ENCODE data around the gene IMP3. TPM values are rescaled to one million over a fixed set of nuclear protein-coding genes. Genes with fewer than 3 reads are reported as not detected.
"Not testable (repeated sequence)": the region's sequence is repeated elsewhere in the genome, so short reads cannot be mapped to it uniquely, and the experiment has no call there.

Gene IMP3
- total RNA-seq, 1 experiment from 2014 or later = 186 TPM

DNA sequence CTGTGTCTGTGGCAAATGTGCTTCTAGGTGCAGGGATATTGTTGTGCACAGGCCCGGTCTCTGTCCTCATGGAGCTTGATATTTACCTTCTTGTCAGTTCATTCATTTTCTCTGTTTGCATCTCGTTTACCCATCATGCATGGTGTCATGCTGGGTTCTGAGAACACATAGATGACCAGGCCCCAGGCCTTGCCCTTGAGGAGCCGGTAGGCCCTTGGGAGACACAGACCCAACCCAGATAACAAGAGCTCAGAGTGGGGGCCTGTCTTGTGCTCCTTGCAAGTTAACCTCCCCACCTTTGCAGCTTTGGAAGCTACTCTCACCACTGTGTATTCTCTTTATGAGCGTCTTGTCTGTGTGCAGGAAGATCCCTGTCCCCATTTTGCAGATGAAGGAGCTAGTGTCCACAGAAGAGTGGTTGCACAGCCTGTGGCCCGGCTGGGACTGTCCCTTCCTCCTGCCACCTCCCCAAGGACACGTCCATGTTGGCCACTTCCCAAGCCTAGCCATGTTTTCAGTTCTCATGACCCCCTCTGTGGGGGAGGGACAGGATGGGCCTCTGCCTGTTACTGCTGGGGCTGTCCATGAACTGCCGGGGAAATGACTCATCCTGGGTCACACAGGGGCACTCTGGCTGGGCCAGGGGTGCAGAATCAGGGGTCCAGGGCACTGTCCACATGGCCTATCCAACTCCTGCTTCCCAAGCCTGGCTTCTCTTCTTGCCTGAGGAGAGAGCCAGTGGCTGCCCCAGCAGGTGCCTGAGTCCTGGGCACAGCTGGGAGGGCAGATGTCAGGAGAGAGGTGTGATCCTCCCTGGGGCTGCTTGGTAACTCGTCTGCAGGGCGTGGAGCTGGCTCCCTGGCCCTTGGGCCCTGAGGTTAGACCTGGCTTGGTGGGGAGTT, 11.1 kb upstream of the IMP3 start:
- peak; percentile 28 for DNase-seq (ENCODE audit: low spot score)

DNA sequence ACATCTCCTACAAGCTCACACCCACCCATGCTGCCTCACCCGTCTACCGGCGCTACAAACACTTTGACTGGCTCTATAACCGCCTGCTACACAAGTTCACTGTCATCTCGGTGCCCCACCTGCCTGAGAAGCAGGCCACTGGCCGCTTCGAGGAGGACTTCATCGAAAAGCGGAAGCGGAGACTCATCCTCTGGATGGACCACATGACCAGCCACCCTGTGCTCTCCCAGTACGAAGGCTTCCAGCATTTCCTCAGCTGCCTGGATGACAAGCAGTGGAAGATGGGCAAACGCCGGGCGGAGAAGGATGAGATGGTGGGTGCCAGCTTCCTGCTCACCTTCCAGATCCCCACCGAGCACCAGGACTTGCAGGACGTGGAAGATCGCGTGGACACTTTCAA, 9.8 kb upstream of the IMP3 start:
- DNase-seq (ENCODE audit: low spot score) = no peak

DNA sequence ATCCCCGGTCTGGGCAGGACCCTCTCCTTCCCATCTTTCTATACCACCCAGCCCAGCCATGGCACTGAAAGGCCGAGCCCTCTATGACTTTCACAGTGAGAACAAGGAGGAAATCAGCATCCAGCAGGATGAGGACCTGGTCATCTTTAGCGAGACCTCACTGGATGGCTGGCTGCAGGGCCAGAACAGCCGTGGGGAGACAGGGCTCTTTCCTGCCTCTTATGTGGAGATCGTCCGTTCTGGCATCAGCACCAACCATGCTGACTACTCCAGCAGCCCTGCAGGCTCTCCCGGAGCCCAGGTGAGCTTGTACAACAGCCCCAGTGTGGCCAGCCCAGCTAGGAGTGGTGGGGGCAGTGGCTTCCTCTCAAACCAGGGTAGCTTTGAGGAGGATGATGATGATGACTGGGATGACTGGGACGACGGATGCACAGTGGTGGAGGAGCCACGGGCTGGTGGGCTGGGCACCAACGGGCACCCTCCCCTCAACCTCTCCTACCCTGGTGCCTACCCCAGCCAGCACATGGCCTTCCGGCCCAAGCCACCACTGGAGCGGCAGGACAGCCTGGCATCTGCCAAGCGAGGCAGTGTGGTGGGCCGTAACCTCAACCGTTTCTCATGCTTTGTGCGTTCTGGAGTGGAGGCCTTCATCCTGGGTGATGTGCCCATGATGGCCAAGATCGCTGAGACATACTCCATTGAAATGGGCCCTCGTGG, 9.2 kb upstream of the IMP3 start:
- no peak for DNase-seq (ENCODE audit: low spot score)

DNA sequence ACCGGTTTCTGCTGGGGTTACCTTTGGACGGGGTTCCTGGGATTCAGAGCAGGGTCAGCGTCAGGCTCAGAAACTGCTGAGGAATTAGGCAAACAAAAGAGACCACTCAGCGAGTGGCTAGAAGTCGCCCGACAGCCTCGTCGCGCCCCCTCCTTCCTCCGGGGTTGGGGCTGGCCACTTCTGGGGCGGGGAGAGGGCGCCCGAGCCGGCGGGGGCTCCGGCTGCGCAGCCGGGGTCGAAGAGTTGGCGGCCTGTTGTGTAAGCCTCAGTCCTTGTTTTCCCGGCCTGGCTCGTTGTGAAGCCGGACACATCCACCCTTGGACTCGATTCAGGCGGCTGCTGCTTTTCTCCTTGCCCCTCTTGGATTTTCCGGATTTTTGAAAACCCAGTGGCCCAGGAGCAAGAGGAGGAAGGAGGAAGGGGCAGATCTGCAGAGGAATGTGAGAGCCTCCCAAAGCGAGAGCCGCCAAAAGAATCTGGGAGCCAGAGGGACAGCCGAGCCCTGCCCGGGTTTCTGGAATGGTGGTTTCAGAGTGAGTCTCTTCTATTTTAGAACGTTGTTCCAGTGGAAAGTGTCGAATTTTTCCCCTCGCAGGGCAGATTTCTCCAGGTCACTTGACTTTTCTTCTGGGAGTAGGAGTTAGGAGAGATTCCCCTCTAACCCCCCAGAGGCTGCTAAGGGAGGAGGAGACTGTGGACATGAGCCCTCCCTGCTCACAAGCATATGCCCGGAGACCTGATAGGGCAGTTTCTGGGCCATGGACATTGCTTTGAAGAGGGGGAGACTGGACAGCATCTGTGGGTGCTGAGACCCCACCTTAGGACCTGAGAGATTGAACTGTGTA, 8.4 kb upstream of the IMP3 start:
- peak; percentile 39 for DNase-seq (ENCODE audit: low spot score)

DNA sequence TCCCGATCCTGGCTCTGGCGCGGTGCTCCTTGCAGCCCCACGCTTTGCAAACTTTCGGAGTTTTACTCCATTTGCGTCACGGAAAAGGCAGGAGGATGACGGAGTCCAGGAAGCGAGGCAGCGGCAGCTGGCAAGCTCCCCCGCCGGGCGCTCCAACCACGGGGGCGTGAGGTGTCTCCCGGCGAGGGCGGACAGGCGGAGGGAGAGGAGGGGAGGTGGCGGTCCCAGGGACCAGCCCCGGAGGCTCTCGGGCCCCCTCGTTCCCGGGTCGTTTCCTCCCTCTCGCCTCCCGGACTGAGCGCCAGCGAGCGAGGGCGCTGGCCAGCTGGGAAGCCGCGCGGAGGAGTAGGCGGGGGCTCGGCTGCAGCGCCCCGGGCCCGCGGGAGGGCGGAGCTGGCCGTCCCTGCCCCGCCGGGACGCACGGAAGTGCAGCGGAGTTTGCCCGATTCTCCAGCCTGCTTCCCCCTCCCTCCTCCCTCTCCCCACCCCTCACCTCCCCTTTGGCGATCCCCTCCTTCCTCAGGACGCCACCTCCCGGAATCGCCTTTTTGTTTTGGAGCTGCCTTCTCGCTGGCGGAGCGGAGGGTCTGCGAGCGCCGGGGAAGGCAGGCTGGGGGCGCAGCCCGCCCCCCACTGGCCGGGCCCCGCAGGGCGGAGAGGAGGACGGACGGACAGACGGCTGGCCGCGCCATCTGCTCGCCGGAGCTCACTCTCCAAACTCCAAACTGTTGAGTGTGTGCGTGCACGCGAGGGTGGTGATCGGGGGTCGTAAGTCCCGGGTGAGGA, 7.5 kb upstream of the IMP3 start, which contains the start of gene SNX33:
SNX33 (plus strand) TSS at position 543 of the 786 bp plus-strand sequence. CDS start 1,191 bp downstream, outside the sequence.
- DNase-seq (ENCODE audit: low spot score) = peak; percentile 84

DNA sequence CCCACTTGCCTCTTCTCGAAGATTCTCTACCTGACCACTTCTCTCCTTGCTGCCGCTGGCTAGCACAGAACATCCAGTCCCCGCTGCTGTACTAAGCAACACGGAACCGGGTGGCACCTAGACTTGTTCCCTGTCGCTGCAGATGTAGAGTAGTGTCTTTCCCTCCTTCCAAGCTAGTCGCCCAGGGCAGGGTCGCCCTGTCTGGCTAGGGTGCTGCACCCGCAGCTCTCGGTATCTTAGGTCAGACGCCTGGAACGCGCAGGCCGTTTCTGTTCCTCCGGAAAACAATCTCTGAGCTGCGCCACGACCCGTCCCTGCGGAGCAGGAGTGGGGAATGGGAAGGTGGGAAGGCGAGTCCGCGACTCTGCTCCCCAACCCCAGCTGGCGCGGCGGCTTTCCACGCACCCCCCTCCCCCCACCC, 6.9 kb upstream of the IMP3 start:
- DNase-seq (ENCODE audit: low spot score) = peak; percentile 64

DNA sequence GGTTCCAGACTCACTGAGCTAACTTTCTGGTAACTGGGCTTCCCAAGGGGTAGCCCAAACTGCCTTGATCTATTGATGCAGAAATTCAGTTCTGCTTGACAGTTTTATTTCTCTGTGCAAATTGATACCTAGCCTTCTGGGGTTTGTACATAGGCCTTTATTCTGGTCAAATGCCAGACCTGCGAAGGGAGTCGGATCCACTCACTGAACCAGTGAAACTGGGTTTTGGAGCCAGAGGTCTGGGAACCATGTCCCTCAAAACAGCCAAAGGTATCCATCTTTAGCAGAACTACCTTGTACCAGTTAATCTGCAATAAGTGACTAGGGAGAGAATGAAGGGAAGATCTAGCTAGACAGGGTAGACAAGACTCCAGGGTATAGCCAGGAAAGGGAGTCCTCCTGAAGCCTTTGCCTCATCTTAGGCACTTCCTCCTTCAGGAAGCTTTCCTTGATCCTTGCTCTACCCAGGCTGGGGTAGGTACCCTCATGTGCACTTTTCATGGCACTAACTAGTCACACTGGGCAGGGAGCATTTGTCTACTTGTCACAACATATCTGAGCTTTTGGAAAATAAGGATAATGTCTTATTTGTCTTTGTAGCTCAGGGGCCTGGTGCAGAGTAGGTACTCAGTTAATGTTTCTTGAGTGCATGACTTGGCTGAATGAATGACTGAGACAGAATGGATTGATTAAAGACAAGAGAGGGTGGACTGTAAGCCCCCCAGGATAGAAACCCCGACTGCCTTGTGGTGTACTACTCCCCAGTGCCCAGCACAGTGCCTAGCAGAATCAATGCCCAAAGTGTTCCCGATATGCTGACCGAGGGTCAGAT, 6.3 kb upstream of the IMP3 start:
- no peak for DNase-seq (ENCODE audit: low spot score)

DNA sequence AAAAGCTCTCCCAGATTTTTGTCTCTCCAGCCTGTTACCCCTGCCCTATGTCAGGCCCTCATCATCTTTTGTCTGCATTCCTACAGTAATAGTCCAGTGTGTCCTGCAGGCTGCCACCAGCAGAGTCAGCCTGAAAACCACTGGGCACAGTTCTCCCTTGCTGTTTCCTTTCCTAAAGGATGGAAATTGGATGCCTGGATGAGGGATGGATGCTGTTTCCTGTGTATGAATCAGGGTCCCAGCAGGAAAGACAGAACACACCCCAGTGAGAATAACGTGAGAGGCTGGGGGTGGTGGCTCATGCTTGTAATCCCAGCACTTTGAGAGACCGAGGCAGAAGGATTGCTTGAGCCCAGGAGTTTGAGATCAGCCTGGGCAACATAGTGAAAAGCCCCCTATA, 4.4 kb upstream of the IMP3 start:
- DNase-seq (ENCODE audit: low spot score) = no peak

DNA sequence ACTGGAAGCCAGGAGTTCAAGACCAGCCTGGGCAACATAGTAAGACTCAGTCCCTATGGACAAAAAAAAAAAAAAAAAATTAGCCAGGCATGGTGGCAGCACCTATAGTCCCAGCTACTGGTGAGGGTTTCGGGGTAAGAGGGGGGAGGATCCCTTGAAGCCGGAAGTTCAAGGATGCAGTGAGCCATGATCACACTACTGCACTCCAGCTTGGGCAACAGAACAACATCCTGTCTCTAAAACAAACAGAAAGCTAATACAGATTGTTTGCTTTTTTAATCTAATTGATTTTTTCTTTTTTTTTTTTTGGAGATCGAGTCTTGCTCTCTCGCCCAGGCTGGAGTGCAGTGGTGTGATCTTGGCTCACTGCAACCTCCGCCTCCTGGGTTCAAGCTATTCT, 1.6 kb upstream of the IMP3 start:
- DNase-seq (ENCODE audit: low spot score) = no peak

DNA sequence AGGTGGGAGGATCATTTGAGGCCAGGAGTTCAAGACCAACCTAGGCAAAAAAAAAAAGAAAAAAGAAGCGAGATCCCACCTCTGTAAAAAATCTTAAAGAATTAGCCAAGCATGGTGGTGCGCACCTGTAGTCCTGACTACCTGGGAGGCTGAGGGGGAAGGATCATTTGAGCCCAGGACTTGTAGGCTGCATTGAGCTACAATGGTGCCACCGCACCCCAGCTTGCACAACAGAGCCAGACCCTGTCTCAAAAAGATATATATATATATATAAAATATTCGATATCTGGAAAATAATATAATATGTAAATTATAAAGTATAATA, 1.1 kb upstream of the IMP3 start:
- DNase-seq (ENCODE audit: low spot score) = no peak

DNA sequence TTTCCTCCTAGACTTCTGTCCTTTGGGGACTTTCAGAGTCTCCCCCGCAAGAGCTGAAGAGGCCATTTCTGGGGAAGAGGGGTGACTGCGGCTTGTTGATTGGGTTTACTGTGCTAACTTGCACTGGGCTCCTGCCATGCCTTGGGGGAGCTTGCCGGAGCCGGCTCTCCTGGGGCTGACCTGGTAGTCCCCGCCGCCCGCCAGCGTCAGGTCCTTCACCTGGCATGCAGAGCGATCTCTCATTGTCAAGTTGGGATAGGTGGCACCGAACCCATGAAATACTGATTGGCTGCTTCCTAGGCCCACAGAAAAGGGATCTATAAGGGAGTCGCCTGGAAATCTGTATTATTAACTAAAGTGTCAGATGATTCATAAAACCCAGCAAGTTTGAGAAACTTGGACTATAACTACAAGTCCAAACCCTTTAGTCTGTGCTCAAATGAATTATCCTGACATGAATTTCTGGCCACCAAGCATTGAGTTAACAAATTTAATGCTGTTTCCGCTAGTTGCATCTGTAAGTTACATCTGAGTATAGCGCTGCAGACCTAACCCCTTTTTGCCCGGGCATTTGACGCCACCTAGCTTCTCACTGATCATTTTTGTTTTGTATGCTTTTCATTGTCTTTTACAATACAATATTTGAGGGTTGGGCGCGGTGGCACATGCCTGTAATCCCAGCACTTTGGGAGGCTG, 607 bp upstream of the IMP3 start:
- DNase-seq (ENCODE audit: low spot score) = no peak

DNA sequence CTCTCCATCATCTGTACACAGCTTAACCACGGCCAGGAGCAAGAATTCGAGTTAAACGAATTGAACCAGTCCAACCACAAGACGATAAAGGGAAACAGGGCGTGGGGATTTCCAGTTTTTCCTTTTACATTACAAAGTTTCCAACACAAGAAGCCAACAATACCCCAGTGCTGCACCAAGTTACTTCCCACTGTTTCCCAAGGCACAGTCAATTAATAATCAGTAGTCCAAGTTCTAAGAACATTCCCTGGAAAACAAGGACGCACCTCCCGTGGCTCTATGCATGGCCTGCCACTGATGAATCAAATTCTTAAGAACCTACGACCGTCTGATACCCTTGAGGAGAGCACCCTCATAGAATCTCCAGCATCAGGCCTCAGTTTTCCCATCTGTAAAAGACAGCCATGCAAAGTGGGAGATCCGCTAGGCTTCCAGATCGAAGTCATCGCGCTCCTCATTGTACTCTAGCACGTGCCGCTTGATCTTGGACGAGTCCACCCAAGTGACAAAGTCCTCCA, 774 bp downstream of the IMP3 start:
- DNase-seq (ENCODE audit: low spot score) = peak; percentile 58

DNA sequence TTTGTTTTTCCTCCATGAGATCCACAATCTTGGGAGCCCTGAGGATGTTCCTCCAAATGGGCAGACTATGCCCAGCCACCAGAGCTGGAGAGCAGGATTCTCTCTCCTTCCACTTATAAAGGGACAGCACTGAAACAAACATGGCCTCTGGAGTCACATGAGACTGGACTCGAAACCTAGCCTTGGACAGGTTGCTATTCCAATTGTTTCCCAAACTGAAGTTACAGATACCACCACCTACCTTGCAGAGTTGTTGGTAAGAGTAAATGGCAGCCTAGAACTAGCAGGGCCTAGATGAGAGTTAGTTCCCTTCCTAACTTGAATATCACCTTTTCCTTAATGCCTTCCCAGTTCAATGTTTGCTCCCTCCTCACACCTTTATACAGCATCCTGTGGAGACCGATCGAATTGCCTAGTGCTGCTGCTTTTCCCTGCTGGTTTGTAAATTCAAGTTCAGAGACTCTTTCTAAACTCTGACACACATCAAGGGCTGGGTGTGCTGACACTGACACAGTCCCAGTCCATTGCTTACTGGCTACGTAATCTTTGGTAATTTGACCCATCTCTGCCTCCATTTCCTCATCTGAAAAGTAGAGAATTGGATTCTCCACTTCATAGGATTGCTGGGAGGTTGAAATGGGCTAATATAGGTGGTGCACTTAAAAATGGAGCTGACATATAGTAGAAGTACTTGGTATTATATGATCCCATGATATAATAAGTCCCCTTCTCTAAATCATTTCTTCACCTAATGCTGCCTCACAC, 2.6 kb downstream of the IMP3 start:
- DNase-seq (ENCODE audit: low spot score) = no peak

DNA sequence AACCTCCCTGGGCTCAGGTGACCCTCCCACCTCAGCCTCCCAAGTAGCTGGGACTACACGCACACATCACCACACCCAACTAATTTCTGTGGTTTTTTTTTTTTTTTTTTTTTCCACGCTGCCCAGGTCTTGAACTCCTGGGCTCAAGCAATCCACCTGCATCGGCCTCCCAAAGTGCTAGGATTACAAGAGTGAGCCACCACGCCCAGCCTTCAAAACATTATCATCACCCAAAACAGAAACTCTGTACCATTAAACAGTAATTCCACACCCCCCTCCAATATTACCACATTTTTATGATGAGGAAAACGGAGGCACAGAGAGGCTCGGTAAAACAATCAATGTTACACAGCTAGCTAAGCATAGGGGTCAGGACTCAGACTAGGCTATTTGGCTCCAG, 4.0 kb downstream of the IMP3 start:
- no peak for DNase-seq (ENCODE audit: low spot score)

DNA sequence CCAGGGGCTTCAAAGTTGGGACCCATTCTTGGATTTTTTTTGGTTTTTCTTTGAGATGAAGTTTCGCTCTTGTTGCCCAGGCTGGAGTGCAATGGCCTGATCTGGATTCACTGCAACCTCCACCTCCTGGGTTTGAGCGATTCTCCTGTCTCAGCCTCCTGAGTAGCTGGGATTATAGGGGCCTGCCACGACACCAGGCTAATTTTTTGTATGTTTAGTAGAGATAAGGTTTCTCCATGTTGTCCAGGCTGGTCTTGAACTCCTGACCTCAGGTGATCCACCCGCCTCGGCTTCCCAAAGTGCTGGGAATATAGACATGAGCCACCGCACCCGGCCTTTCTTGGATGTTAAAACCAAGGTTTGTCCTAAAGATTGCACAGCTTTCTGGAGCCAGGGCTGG, 6.1 kb downstream of the IMP3 start:
- DNase-seq (ENCODE audit: low spot score) = not testable (repeated sequence)

DNA sequence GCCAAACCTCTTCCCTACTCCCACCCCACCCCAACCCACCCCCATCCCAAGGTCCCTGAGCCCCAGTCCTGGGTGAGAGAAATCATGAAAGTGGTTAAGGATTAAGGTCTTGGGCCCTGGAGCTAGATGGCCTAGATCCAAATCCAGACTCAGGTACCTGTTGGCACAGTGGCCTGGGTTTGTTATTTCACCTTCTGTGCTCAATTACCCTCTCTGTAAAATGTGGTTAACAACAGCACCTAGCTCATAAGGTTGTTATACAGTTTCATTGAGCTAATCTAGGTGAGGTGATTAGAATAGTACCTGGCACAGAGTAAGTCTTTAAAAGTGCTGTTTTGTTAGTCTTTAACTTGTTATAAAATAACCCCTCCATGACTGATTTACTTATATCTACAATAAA, 8.1 kb downstream of the IMP3 start:
- no peak for DNase-seq (ENCODE audit: low spot score)

DNA sequence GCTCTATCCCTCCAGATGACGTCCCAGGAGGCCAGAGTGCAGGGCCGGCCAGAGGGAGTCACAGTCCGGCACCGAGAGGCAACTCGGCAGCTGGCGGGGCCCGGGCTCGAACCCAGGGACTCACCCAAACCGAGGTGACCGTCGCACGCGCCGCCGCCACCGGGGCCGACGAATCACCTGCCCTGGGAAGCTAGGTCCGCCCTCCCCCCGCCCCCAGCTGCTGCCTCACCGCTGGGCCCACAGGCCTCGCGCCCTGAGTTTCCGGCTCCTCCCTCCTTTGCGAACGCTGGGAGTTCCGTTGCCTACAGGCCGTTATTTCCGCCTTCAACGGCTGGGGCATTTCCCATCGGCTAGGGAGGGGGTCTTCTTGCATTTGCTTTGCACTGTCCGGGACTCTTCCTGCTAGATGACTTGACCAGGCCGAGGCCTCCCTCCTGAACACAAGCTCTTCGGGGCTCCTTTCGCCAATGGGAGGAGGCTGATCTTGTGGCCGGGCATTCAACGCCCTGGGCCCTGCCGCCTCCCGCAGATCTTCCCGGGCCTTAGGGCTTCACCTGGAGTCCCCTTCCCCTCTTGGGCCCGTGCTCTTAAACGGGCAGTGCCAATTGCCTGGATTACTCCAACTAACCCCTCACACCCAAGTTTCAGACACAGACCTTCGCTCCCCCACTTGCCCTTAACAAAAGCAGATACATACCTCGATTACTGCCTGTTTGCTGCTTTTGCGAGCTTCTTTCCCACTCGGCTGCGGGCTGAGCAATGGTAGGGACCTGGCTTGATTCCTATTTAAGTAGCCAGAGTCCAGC, 14.3 kb downstream of the IMP3 start, which contains the start of gene SNUPN:
SNUPN (minus strand) TSS at position 184 of the 806 bp plus-strand sequence. CDS start 4,674 bp downstream, outside the sequence.
- peak; percentile 96 for DNase-seq (ENCODE audit: low spot score)

DNA sequence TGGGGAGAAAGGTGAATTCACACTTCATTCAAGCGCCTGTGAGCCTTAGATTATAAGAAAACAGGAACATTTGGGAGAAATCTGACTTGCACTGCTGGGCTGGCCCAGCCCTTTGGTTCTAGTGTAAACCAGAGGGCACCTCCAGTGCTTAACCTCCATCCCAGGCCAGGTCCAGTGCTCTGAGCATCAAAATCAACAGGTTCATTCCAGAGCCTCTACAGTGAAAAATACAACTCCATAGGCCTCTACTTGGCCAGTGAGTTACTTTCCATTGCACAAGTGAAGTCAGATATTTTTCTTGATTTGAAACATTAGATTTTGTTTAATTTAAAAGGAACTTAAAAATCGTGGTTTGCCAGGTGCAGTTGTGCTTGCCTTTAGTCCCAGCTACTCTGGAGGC, 17.5 kb downstream of the IMP3 start:
- DNase-seq (ENCODE audit: low spot score) = no peak
